DMS114 treated with DMSO at 0.1 percent for 48 hours (cell line): Measurements from ENCODE around the gene C17orf58.
"Not testable (repeated sequence)": the region's sequence is repeated elsewhere in the genome, so short reads cannot be mapped to it uniquely, and the experiment has no call there.

ENCODE experiments used
- DNase-seq: peaks from one replicate; lab custom pipeline; 2025; ENCODE audit not compliant: unreplicated experiment; lab: John Stamatoyannopoulos, UW

Gene C17orf58

GRCh38 chr17:67962156-67962555 lies 34.1 kb downstream of the C17orf58 start:
- DNase-seq: not testable (repeated sequence)

- not testable (repeated sequence) for DNase-seq
Measured at GRCh38 chr17:67960276-67960675, 36.0 kb downstream of the C17orf58 start.

GRCh38 chr17:67959510-67959909 lies 36.8 kb downstream of the C17orf58 start:
- DNase-seq: no peak

- DNase-seq: no peak
Measured at GRCh38 chr17:67950945-67951344, 45.3 kb downstream of the C17orf58 start.

DNA sequence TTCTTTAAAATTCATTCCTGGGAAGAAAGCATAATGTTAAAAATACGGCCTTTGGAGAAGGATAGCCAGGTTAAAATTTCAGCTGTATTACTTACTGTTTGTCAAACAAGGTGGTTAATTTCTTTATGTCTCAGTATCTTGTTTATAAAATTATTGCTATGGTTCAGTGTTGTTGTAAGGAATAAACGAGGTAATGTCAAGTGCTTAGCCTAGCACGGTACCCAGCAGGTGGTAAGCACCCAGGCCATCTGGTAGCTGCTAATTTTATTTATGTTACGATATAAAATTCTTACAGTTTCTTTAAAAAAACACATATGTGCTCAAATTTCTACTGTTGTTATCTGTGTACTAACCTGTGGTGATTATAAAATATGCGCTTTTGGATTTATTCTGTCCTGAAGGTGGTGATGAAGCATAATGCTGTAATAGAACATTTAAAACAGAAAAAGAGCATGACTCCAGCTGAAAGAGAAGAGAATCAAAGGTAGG lies 48.9 kb downstream of the C17orf58 start:
- no peak for DNase-seq

GRCh38 chr17:67946513-67946912 lies 49.8 kb downstream of the C17orf58 start:
- no peak for DNase-seq

DNA sequence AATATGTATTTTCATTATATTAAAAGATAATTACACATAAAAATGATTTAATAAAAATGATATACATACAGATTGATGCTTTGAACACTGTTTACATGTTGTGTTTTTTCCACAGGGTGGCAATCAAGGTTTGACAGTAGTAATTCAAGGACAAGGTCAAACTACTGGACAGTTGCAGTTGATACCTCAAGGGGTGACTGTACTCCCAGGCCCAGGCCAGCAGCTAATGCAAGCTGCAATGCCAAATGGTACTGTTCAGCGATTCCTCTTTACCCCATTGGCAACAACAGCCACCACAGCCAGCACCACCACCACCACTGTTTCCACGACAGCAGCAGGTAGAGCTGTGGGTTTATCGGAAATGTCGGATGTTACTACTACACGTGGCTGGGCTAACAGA lies 52.2 kb downstream of the C17orf58 start:
- no peak for DNase-seq

- no peak for DNase-seq
Measured at GRCh38 chr17:67942810-67943209, 53.5 kb downstream of the C17orf58 start.
